Measurements from ENCODE around the gene KCNMA1. TPM values are rescaled to one million over a fixed set of nuclear protein-coding genes. Genes with fewer than 3 reads are reported as not detected.

KCNMA1 gene
- total RNA-seq, 2 donors from 2014 or later = 168 to 188 TPM

GRCh38 chr10:77602231-77602912, 35.2 kb downstream of the KCNMA1 start:
- Histone ChIP-seq H3K4me1 (ENCODE audit: control insufficient read depth in 1 of 2, low read depth in 2 of 2) (peaks cover 29 to 78% of the 10 kb centered on the region in 2 donors), H3K27ac (no peak overlapping the region)

DNA sequence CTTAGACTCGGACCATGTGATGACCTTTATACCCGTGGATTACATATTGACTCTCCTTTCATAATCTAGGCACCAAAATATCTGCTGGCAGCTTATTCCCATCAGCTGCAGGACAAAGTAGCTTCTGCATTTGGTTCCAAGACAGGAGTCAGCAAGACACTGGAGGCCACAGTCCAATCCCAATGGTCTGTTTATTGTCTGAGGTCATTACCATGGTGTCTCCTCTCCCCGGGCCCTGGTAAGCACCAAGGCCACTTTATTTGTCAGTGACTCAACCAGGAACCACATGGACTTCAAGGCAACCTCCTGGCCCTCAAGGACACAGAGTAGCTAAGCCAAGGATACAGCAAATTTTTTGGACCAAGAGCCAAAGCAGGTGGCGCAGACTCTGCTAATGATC, 36.1 kb downstream of the KCNMA1 start:
- Histone ChIP-seq H3K27ac (no peak overlapping the region), H3K36me3 (no peaks in the 10 kb centered on the region), H3K4me3 (no peak overlapping the region), H3K27me3 (replicated peaks; ENCODE audit: insufficient read depth) (no peaks in the 10 kb centered on the region), H3K4me1 (ENCODE audit: control insufficient read depth in 1 of 2, low read depth in 2 of 2) (peaks cover 29 to 70% of the 10 kb centered on the region in 2 donors), H3K9me3 (no peaks in the 10 kb centered on the region)
- TF ChIP-seq, protein P1, sequence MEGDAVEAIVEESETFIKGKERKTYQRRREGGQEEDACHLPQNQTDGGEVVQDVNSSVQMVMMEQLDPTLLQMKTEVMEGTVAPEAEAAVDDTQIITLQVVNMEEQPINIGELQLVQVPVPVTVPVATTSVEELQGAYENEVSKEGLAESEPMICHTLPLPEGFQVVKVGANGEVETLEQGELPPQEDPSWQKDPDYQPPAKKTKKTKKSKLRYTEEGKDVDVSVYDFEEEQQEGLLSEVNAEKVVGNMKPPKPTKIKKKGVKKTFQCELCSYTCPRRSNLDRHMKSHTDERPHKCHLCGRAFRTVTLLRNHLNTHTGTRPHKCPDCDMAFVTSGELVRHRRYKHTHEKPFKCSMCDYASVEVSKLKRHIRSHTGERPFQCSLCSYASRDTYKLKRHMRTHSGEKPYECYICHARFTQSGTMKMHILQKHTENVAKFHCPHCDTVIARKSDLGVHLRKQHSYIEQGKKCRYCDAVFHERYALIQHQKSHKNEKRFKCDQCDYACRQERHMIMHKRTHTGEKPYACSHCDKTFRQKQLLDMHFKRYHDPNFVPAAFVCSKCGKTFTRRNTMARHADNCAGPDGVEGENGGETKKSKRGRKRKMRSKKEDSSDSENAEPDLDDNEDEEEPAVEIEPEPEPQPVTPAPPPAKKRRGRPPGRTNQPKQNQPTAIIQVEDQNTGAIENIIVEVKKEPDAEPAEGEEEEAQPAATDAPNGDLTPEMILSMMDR (IDR thresholded peaks at IDR 0.05) = no peak
- no peak for DNase-seq (ENCODE audit: low spot score)
- ATAC-seq (ENCODE audit: insufficient number of reproducible peaks, low FRiP score, low read depth) = no peak

More at GRCh38 chr10:77602231-77602912, 35.2 kb downstream of the KCNMA1 start:
- Histone ChIP-seq H3K4me3 (no peak overlapping the region), H3K27me3 (replicated peaks; ENCODE audit: insufficient read depth) (no peaks in the 10 kb centered on the region), H3K9me3 (no peaks in the 10 kb centered on the region), H3K36me3 (no peaks in the 10 kb centered on the region)
- DNase-seq (ENCODE audit: low spot score) = no peak
- TF ChIP-seq, protein P1 (IDR thresholded peaks at IDR 0.05) = no peak
- no peak for ATAC-seq (ENCODE audit: insufficient number of reproducible peaks, low FRiP score, low read depth)

- H3K4me3 ChIP-seq = no peak overlapping the region
- no peak for ATAC-seq (ENCODE audit: insufficient number of reproducible peaks, low FRiP score, low read depth)
- H3K4me1 ChIP-seq (ENCODE audit: control insufficient read depth in 1 of 2, low read depth in 2 of 2) = peaks cover 29 to 67% of the 10 kb centered on the region in 2 donors
- TF ChIP-seq, protein P1 (IDR thresholded peaks at IDR 0.05) = no peak
- no peaks in the 10 kb centered on the region for H3K36me3 ChIP-seq
- H3K27ac ChIP-seq = no peak overlapping the region
- no peaks in the 10 kb centered on the region for H3K9me3 ChIP-seq
- no peak for DNase-seq (ENCODE audit: low spot score)
- H3K27me3 ChIP-seq (replicated peaks; ENCODE audit: insufficient read depth) = no peaks in the 10 kb centered on the region
These were observed 37.0 kb downstream of the KCNMA1 start for GRCh38 chr10:77600640-77601039.

DNA sequence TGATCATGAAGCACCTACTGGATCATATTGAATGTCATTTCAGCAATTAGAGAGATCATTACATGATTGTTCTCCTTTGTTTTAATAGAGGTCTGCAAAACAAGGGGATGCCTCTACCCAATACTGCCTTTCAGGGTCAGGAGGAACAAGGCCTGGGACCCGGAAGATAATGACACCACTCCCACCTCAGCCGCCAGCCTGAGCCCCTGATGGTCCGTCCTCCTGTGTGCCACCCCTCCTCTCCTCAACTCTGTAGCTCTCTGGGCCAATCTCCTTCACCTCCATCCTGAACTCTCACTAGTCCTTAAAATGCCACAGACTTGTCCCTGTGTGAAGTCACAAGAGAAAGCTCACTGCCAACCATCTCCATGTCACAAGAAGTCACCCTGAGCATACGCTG, 38.0 kb downstream of the KCNMA1 start:
- H3K9me3 ChIP-seq = no peaks in the 10 kb centered on the region
- H3K27ac ChIP-seq = no peak overlapping the region
- no peaks in the 10 kb centered on the region for H3K36me3 ChIP-seq
- no peak overlapping the region for H3K4me3 ChIP-seq
- ATAC-seq (ENCODE audit: insufficient number of reproducible peaks, low FRiP score, low read depth) = no peak
- TF ChIP-seq, protein P1 (IDR thresholded peaks at IDR 0.05) = no peak
- DNase-seq (ENCODE audit: low spot score) = no peak
- H3K4me1 ChIP-seq (ENCODE audit: control insufficient read depth in 1 of 2, low read depth in 2 of 2) = peaks cover 25 to 60% of the 10 kb centered on the region in 2 donors
- H3K27me3 ChIP-seq (replicated peaks; ENCODE audit: insufficient read depth) = no peaks in the 10 kb centered on the region

- H3K4me3 ChIP-seq = no peak overlapping the region
- TF ChIP-seq, protein P1 (IDR thresholded peaks at IDR 0.05) = no peak
- peak overlapping the region; percentile 40 to 44 for H3K27ac ChIP-seq
- DNase-seq (ENCODE audit: low spot score) = no peak
- peaks cover 21 to 60% of the 10 kb centered on the region in 2 donors for H3K4me1 ChIP-seq (ENCODE audit: control insufficient read depth in 1 of 2, low read depth in 2 of 2)
- ATAC-seq (ENCODE audit: insufficient number of reproducible peaks, low FRiP score, low read depth) = no peak
- no peaks in the 10 kb centered on the region for H3K9me3 ChIP-seq
- H3K27me3 ChIP-seq (replicated peaks; ENCODE audit: insufficient read depth) = no peaks in the 10 kb centered on the region
- no peaks in the 10 kb centered on the region for H3K36me3 ChIP-seq
These were observed 39.0 kb downstream of the KCNMA1 start for GRCh38 chr10:77598606-77599005.
